SK-N-SH (cell line): ENCODE measurements around the gene IAH1. TPM values are rescaled to one million over a fixed set of nuclear protein-coding genes. Genes with fewer than 3 reads are reported as not detected.

Source experiments
- CTCF ChIA-PET: fragments of 300-600, 350-600 bp; formaldehyde crosslinking; extraction: SDS; loops from one replicate; lab custom pipeline; 2021; lab: Yijun Ruan, JAX
- POLR2A ChIA-PET: fragments of 350-600 bp; sonication (Branson Sonifier 250); formaldehyde crosslinking; extraction: SDS; loops from one replicate; lab custom pipeline; 2020; ENCODE audit warnings: antibody characterized with exemption, inconsistent platforms; lab: Yijun Ruan, JAX
- DNase-seq: peaks from one replicate; pipeline ENCODE4 v3.0.0; 2012
- H2AFZ ChIP-seq: fragments of 200-600 bp; sonication (generic); 2 replicates; pipeline ENCODE4 v1.8.1; 2016; ENCODE audit warnings: antibody characterized with exemption, mild to moderate bottlenecking, low read depth
- H3F3A ChIP-seq: fragments of 200-600 bp; sonication (generic); replicated peaks from 2 replicates; pipeline ENCODE3; 2016; ENCODE audit warnings: antibody characterized with exemption, mild to moderate bottlenecking; ENCODE audit not compliant: insufficient read depth
- H3K27ac ChIP-seq, 2 experiments: fragments of 200-500 bp in 1 of 2; fragments of 200-600 bp in 1 of 2; sonication (Bioruptor generic) in 1 of 2; sonication (generic), shearing (Covaris generic) in 1 of 2; 2 replicates each; pipeline versions ENCODE4 v1.5.1 to v1.6.1; 2014 to 2016; ENCODE audit warnings: low read depth in 2 of 2, inconsistent platforms in 1 of 2, low read length in 1 of 2, mild to moderate bottlenecking in 1 of 2, mixed read lengths in 1 of 2
- H3K27me3 ChIP-seq: fragments of 200-600 bp; sonication (generic), shearing (Covaris generic); 2 replicates; pipeline ENCODE4 v1.6.1; 2016; ENCODE audit warnings: mixed run types; ENCODE audit not compliant: insufficient read depth
- H3K36me3 ChIP-seq, 2 experiments: fragments of 200-500 bp in 1 of 2; fragments of 200-600 bp in 1 of 2; sonication (Bioruptor generic) in 1 of 2; sonication (generic) in 1 of 2; replicated peaks in 1 of 2; 2 replicates each; pipeline versions ENCODE3 to v1.5.1; 2014 to 2016; ENCODE audit warnings: low read length in 1 of 2, mild to moderate bottlenecking in 1 of 2; ENCODE audit not compliant: insufficient read depth in 2 of 2, control insufficient read depth in 1 of 2
- H3K4me1 ChIP-seq, 2 experiments: fragments of 200-500 bp in 1 of 2; fragments of 200-600 bp in 1 of 2; sonication (Bioruptor generic) in 1 of 2; sonication (generic), shearing (Covaris generic) in 1 of 2; 2 replicates each; pipeline versions ENCODE4 v1.5.1 to v1.6.1; 2014 to 2016; ENCODE audit warnings: low read depth in 1 of 2, low read length in 1 of 2, mixed run types in 1 of 2; ENCODE audit not compliant: insufficient read depth in 2 of 2, control insufficient read depth in 1 of 2
- H3K4me2 ChIP-seq: fragments of 200-600 bp; sonication (generic), shearing (Covaris generic); 2 replicates; pipeline ENCODE4 v1.6.1; 2017; ENCODE audit warnings: mixed run types
- H3K4me3 ChIP-seq, 2 experiments: fragments of 200-500 bp in 1 of 2; fragments of 200-600 bp in 1 of 2; sonication (Bioruptor generic) in 1 of 2; sonication (generic), shearing (Covaris generic) in 1 of 2; 2 replicates each; pipeline versions ENCODE4 v1.5.1 to v1.8.1; 2014 to 2016; ENCODE audit warnings: low read depth in 2 of 2, inconsistent platforms in 1 of 2, low read length in 1 of 2, mild to moderate bottlenecking in 1 of 2, mixed read lengths in 1 of 2, moderate library complexity in 1 of 2
- H3K79me2 ChIP-seq: fragments of 200-600 bp; sonication (generic); 2 replicates; pipeline ENCODE4 v1.8.1; 2017; ENCODE audit warnings: mild to moderate bottlenecking; ENCODE audit not compliant: insufficient read depth
- H3K9ac ChIP-seq: fragments of 200-600 bp; sonication (generic); 2 replicates; pipeline ENCODE4 v1.6.1; 2017; ENCODE audit warnings: mixed run types
- H3K9me2 ChIP-seq: fragments of 200-600 bp; sonication (generic); 2 replicates; pipeline ENCODE4 v1.6.1; 2017; ENCODE audit warnings: mixed run types
- H3K9me3 ChIP-seq: fragments of 200-600 bp; sonication (generic); 2 replicates; pipeline ENCODE4 v1.6.1; 2017; ENCODE audit warnings: mixed run types, mild to moderate bottlenecking, moderate library complexity
- H4K20me1 ChIP-seq: fragments of 200-600 bp; sonication (generic); 2 replicates; pipeline ENCODE4 v1.6.1; 2017; ENCODE audit warnings: mild to moderate bottlenecking, mixed run types; ENCODE audit not compliant: insufficient read depth
- CTCF ChIP-seq: fragments of 200-600 bp; sonication (generic); IDR thresholded peaks from 2 replicates; pipeline ENCODE4 v1.6.1; 2017; ENCODE audit warnings: antibody characterized with exemption, mild to moderate bottlenecking, moderate library complexity
- FOXJ3 ChIP-seq: sonication (generic); formaldehyde crosslinking; IDR thresholded peaks from 2 replicates; pipeline ENCODE4 v1.5.1; 2020; ENCODE audit warnings: mild to moderate bottlenecking, missing genetic modification reagents
- FOXM1 ChIP-seq: IDR thresholded peaks from 2 replicates; pipeline ENCODE4 v1.4.0; 2012; ENCODE audit warnings: low read depth, mild to moderate bottlenecking
- MXI1 ChIP-seq: IDR thresholded peaks from 2 replicates; pipeline ENCODE4 v1.6.1; 2012; ENCODE audit warnings: mild to moderate bottlenecking, low read depth, low read length, improper control_type of control experiment
- NFIC ChIP-seq: IDR thresholded peaks from 2 replicates; pipeline ENCODE4 v1.4.0; 2012; ENCODE audit warnings: borderline replicate concordance
- POLR2AphosphoS5 ChIP-seq: IDR thresholded peaks from 2 replicates; pipeline ENCODE4 v1.6.1; 2012; ENCODE audit warnings: low read depth, low read length
- RAD21 ChIP-seq: IDR thresholded peaks from 2 replicates; pipeline ENCODE4 v1.6.1; 2012; ENCODE audit warnings: mild to moderate bottlenecking, low read length
- RFX5 ChIP-seq: IDR thresholded peaks from 2 replicates; pipeline ENCODE4 v1.6.1; 2012; ENCODE audit warnings: mild to moderate bottlenecking, improper control_type of control experiment, low read length
- RXRA ChIP-seq: IDR thresholded peaks from 2 replicates; pipeline ENCODE4 v1.4.0; 2012; ENCODE audit warnings: low read depth, mild to moderate bottlenecking, borderline replicate concordance
- TCF12 ChIP-seq: IDR thresholded peaks from 2 replicates; pipeline ENCODE4 v1.4.0; 2012
- TEAD4 ChIP-seq: IDR thresholded peaks from 2 replicates; pipeline ENCODE4 v1.4.0; 2012; ENCODE audit warnings: mild to moderate bottlenecking, borderline replicate concordance; ENCODE audit not compliant: insufficient read depth
- WGBS: methylation state at CpG from one replicate; pipeline ENCODE4 v1.1.6; 2017; ENCODE audit warnings: low lambda C conversion rate; 5-methylcytosine and 5-hydroxymethylcytosine counted together
- polyA plus RNA-seq, 3 experiments: library from polyadenylated mRNA; depleted of rRNA; stranded (reverse); fragments of >200 nt; gene quantifications; 2 replicates each; pipeline ENCODE4 v1.2.3, GENCODE V29; 2012

The IAH1 gene
- polyA plus RNA-seq, 1 of the 3 experiments (the other 2 are of a cell fraction): 115 TPM

- CTCF ChIA-PET: interaction anchor here (0.6 to 1.5 kb wide), 3 partner anchors 78 to 337 kb away, joined by 3 read pairs; no protein-coding TSS in a partner anchor
- no peaks in the 10 kb centered on the region for H3K27me3 ChIP-seq
- no peaks in the 10 kb centered on the region for H3K9me3 ChIP-seq
- no peak overlapping the region for H2AFZ ChIP-seq
- peaks cover 26% of the 10 kb centered on the region for H3F3A ChIP-seq
- H3K27ac ChIP-seq: peak overlapping the region in 1 of 2 experiments; percentile 56; a peak in 1 of 4 replicates
- H3K4me1 ChIP-seq: peaks cover 9 to 33% of the 10 kb centered on the region in 2 experiments; a peak in 1 of 4 replicates
- peaks cover 69 to 74% of the 10 kb centered on the region in 2 experiments for H3K36me3 ChIP-seq
- POLR2A ChIA-PET: interaction anchor here (1.6 kb wide), 1 partner anchor 76 kb away, joined by 6 read pairs; the partner anchor contains the start of gene ADAM17
- H3K9ac ChIP-seq: no peak overlapping the region
- DNase-seq: no peak
- no peak overlapping the region for H3K4me3 ChIP-seq
- H3K9me2 ChIP-seq: no peaks in the 10 kb centered on the region
- 98% methylated on average over 4 of the region's 4 CpGs for WGBS
- no peak overlapping the region for H3K4me2 ChIP-seq
- peaks cover 4% of the 10 kb centered on the region; the same call in 1 of the 2 replicates for H4K20me1 ChIP-seq
- H3K79me2 ChIP-seq: peaks cover 58% of the 10 kb centered on the region
- no peak for TF ChIP-seq RAD21
- no peak for TF ChIP-seq NFIC
- TF ChIP-seq FOXM1: no peak
- TF ChIP-seq RXRA: no peak
- TF ChIP-seq POLR2AphosphoS5: 0 out of 2 replicates have a peak, but pooled peaks have one; percentile 2
- no peak for TF ChIP-seq TCF12
Observed at GRCh38 chr2:9480157-9480556, 5.8 kb downstream of the IAH1 start.

- H3K9ac ChIP-seq: no peak overlapping the region
- H3K27me3 ChIP-seq: no peaks in the 10 kb centered on the region
- H3K79me2 ChIP-seq: peaks cover 43% of the 10 kb centered on the region
- H3K9me3 ChIP-seq: no peaks in the 10 kb centered on the region
- CTCF ChIA-PET: interaction anchor here (1.0 to 3.5 kb wide), 4 partner anchors 10 to 344 kb away, joined by 3 to 12 read pairs (median 3); no protein-coding TSS in a partner anchor
- H2AFZ ChIP-seq: no peak overlapping the region
- no peak overlapping the region for H3K27ac ChIP-seq
- no peaks in the 10 kb centered on the region for H3K9me2 ChIP-seq
- TF ChIP-seq FOXJ3 (CRISPR knock-in tag) (no peak), MXI1 (no peak), TEAD4 (no peak), FOXM1 (no peak), CTCF (no peak), RFX5 (no peak), RXRA (no peak)
- no peak for DNase-seq
- H4K20me1 ChIP-seq: peaks cover 4% of the 10 kb centered on the region; the same call in 1 of the 2 replicates
- POLR2A ChIA-PET: interaction anchor here (0.8 to 1.6 kb wide), 2 partner anchors 73 to 147 kb away, joined by 3 to 6 read pairs; partner anchors contain the start of genes ADAM17 and YWHAQ
- peaks cover 85 to 86% of the 10 kb centered on the region in 2 experiments for H3K36me3 ChIP-seq
- peaks cover 0 to 16% of the 10 kb centered on the region in 2 experiments; a peak in 1 of 4 replicates for H3K4me1 ChIP-seq
- no peak overlapping the region for H3K4me3 ChIP-seq
- no peak overlapping the region for H3K4me2 ChIP-seq
- H3F3A ChIP-seq: peaks cover 25% of the 10 kb centered on the region
Observed at GRCh38 chr2:9483107-9483506, 8.8 kb downstream of the IAH1 start.
